GM21367 (cell line): Measurements from ENCODE around the gene SP7.
"Not testable (repeated sequence)": the region's sequence is repeated elsewhere in the genome, so short reads cannot be mapped to it uniquely, and the experiment has no call there.

Experiments
- ATAC-seq: cut with Tn5 transposase; IDR thresholded peaks from one replicate; pipeline ENCODE4 v1.9.1; 2021; ENCODE audit not compliant: unreplicated experiment

SP7 gene

DNA sequence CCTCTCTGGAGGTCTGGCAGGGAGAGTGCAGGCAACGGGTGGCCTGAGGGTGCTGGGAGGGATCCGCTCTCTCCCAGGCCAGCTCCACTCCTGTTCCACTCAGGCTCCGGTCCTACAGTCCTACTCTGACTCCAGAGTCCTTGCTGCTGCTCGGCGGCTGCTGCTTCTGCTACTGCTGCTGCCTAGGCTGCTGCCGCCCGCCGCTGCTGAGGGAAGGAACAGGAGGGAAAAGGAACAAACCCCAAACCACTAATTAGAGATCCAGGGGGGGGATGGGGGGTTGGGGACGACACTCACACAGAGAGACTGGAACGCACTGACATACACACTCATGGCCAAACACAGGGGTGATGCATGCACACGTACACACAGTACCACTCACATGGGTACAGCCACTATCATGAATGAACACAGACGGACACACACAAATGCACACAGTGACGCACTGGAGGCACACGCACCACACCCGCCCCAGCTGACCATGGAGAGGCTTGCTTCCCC, at the start of gene SP7:
Gene SP7, minus strand, starts transcription at position 174 of the 501 bp plus-strand sequence. CDS start 708 bp downstream, outside the sequence.
- ATAC-seq: no peak

DNA sequence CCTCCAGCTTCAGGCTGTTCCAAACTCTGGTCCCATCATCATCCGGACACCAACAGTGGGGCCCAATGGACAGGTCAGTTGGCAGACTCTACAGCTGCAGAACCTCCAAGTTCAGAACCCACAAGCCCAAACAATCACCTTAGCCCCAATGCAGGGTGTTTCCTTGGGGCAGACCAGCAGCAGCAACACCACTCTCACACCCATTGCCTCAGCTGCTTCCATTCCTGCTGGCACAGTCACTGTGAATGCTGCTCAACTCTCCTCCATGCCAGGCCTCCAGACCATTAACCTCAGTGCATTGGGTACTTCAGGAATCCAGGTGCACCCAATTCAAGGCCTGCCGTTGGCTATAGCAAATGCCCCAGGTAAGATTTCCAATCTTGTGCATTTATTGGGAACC, 47.1 kb upstream of the SP7 start:
- ATAC-seq: no peak

DNA sequence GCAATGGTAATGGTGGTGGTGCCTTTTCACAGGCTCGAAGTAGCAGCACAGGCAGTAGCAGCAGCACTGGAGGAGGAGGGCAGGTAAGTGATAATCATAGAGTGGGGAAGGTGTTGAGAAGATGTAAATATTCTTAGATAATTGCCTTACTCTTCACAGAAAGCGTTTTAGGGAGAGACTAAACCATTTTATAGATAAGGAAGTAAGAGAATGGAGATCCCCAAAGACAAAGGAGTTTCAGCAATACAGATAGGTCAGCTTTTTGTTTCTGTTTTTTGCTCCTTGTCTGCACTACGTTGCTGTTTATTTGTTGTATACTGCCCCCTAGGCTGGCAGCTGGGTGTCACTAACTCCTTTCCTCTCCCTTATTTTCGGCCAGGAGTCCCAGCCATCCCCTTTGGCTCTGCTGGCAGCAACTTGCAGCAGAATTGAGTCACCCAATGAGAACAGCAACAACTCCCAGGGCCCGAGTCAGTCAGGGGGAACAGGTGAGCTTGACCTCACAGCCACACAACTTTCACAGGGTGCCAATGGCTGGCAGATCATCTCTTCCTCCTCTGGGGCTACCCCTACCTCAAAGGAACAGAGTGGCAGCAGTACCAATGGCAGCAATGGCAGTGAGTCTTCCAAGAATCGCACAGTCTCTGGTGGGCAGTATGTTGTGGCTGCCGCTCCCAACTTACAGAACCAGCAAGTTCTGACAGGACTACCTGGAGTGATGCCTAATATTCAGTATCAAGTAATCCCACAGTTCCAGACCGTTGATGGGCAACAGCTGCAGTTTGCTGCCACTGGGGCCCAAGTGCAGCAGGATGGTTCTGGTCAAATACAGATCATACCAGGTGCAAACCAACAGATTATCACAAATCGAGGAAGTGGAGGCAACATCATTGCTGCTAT, 45.8 kb upstream of the SP7 start:
- no peak for ATAC-seq

DNA sequence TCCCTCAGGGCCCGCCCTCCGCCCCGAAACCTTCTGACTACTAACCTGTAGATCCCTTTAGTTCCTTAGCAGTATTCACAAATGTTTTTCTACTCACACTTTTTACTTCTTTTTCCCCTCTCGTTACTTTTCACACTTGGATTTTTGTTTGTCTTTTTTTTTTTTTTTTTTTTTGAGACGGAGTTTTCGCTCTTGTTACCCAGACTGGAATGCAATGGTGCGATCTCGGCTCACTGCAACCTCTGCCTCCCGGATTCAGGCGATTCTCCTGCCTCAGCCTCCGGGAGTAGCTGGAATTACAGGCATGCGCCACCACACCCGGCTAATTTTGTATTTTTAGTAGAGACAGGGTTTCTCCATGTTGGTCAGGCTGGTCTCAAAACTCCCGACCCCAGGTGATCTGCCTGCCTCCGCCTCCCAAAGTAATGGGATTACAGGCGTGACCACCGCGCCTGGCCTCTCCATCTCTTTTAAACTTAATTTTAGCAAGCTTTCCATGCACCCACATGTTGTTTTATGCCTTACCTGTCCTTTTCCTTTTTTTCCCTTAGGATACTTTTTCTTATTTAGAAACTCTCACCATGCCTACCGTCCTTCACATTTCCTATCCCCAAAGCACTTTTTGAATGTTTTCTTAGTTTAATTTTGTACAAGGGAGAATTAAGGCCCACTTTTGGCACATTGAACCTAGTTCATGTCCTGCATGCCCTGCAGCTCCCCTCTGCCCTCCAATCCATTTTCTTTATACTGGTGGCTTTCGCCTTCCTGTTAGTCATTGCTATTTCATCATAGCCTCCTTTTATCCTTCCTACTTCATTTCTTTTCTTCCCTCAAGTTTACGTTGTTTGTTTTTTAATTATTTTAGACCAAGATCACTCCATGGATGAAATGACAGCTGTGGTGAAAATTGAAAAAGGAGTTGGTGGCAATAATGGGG, 44.9 kb upstream of the SP7 start:
- no peak for ATAC-seq

DNA sequence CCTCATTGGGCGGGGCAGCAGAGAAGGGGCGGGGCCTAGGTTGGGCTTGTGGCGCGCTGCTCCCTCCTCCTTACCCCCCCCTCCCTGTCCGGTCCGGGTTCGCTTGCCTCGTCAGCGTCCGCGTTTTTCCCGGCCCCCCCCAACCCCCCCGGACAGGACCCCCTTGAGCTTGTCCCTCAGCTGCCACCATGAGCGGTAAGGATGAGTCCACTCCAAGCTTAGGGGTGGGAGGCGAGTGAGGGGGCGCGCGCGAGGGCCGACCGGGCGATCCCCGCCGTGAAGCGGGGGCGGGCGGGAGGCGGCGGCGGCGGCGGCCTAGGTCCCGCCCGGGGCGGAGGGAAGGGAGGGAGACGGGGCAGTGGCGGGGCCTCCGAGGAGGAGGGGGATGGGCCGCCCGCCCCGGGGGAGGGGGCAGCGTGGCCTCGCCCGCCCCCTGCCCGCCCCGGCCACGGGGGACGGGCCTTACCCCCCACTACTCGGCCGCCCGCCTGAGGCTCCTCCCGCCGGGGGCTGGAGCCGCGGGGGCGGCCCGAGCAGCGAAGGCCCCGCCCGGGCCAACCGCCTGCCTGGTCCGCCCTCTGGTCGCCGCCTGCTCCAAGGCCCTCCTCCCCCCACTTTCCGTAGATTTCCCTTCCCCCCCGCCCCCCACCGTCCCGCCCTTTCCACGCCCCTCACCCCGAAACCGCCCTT, 44.1 kb upstream of the SP7 start, which contains the start of gene SP1:
Gene SP1, plus strand, starts transcription at position 73 of the 690 bp plus-strand sequence. Its CDS starts 116 bp downstream, at position 189.
- peak; percentile 25 for ATAC-seq

DNA sequence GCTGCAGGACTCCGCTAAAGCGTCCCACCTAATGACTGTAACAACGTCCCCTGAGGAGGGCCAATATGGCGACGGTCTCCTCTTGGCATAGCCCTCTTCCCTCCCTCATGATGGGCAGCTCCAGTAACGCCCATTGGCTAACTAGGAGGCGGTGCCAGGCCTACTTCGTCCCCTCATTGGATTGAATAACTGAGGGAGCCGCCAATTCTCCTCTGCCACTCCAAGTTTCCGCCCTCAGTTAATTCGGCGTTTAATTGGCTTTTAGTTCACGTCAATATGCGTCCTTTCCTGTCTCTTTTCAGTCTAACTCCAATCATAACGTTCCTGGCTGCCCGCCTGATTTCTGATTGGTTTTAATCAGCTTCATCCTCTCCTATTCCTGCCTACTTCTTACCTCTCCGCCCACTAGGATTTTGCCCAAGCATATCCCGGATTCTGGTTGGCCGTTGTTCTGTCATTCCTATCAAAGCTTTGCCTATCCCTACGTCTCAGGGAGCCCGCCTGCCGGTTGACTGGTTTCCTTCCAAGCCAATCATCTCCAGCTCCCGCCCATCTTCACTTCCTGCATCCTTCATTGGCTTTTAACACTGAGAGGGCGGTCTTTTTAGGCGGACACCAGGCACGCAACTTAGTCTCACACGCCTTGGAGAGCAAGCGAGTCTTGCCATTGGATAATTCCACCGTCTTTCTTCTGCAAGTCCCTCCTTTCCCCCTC, 43.4 kb upstream of the SP7 start:
- peak; percentile 64 for ATAC-seq

DNA sequence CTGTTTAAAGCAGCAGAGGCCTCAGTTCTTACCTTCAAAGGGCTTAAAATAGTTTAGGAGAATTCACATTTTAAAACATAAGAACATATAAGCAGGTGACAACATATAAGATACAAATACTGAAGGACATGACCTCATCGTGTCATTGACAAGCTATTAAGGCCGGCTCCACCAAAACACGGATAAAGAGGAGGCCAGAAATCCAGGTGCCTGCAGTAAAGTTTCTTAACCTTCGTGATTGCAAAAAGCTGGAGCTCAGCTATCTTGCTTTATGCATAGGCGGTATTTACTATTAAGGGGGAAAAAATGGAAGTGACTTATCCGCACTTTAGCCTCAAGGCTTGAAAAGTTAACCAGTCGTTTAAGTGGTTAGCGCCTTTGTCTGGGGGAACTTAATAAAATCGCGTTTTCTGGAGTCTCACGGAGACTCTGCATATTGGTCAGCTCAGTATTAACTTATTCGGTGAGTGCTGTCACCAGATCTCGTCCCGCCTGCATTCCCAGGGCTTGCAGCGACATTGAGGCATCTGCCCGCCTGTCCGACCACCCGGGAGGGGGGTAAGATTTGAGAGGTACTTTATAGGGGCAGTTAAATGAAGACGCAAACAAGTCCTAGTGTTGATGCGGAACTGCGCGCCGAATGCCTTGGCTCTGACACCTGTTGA, 42.7 kb upstream of the SP7 start:
- ATAC-seq: no peak

DNA sequence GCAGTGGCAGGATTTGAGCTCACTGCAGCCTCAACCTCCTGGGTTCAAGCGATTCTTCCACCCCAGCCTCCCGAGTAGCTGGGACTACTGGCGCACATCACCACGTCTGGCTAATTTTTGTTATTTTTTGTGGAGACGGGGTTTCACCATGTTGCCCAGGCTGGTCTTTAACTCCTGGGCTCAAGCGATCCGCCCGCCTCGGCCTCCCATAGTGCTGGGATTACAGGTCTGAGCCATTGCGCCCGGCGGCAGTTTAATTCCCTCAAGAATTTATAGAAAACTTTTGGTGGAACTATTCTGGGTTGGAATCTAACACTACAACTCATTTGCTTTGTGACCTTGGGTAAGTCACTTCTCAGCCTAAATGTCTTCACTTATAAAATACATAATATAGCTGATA, 42.1 kb upstream of the SP7 start:
- ATAC-seq: no peak

DNA sequence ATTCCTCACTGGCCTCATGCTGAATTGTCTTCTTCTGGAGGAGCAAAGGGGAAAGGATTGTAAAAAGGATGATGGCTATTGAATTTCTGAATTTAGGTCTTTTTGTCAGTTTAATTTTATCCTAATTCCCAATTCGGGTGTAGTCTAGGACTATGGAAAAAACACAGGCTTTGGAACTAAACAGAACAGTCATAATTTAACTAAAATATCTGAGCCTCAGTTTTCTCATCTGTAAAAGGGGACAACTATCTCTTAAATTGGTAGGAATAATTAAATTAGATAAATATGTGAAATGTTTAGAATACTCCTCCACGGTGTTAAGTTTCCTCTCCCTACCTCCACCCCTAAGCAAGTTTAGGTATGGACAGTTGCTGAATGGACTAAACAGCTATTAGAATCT, 40.6 kb upstream of the SP7 start:
- no peak for ATAC-seq

DNA sequence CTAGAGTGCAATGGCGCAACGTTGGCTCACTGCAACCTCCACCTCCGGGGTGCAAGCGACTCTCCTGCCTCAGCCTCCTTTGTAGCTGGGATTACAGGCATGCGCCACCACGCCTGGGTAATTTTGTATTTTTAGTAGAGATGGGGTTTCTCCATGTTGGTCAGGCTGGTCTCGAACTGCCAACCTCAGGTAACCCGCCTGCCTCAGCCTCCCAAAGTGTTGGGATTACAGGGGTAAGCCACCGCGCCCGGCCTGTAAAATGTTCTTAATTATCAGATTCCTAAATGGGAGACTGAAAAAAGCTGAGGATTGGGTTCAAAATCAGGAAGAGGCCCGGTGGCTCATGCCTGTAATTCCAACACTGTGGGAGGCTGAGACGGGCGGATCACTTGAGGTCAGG, 38.1 kb upstream of the SP7 start:
- ATAC-seq: not testable (repeated sequence)

DNA sequence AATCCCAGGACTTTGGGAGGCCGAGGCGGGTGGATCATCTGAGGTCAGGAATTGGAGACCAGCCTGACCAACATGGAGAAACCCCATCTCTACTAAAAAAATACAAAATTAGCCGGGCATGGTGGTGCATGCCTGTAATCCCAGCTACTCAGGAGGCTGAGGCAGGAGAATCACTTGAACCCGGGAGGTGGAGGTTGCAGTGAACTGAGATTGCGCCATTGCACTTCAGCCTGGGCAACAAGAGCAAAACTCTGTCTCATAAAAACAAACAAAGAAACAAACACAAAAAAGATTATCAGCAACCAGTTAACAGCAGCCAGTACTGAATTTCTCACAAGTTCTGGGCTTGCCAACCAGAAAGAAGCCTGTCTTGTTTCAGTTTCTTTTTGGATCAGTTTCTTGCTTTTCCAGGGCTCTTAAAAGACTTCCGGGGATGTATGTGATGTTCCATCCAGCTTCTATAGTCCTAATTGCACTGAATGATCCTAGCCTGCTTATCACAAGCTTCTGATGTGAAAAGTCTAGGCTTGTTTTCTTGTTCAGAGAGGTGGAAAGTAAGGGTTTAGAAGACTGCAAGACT, 37.5 kb upstream of the SP7 start:
- ATAC-seq: not testable (repeated sequence)

DNA sequence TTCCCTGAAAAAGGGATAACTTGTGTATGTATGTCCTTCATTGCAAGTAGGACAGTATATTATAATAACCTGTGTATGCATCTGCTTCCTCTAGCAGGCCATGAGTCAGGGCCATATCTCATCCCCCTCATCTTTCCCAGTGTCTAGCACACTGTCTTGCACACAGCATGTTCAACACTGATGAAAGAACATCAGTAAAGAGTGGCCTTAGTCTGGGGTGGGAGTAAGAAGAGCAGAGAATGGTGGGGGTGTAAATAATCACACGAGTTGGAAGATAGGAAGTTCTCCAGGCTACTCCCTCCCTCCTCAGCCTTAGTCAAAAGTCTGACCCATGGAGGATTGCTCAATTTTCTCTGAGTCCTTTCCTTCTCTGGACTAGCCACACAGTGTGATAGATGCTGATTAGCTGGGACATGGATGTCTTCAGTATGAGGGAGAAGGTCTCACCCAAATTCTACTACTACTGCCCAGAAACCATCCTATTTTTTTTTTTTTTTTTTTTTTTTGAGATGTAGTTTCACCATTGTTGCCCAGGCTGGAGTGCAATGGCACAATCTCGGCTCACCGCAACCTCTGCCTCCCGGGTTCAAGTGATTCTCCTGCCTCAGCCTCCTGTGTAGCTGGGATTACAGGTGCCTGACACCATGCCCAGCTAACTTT, 29.2 kb upstream of the SP7 start:
- no peak for ATAC-seq

DNA sequence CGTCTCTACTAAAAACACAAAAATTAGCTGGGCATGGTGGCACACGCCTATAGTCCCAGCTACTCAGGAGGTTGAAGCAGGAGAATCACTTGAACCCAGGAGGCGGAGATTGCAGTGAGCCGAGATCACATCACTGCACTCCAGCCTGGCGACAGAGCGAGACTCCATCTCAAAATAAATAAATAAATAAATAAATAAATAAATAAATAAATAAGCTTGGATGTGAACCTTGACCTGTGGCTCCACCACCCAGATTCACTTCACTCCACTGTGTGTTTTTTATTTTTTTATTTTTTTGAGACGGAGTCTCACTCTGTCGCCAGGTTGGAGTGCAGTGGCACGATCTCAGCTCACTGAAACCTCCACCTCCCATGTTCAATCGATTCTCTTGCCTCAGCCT, 25.5 kb upstream of the SP7 start:
- ATAC-seq: not testable (repeated sequence)

DNA sequence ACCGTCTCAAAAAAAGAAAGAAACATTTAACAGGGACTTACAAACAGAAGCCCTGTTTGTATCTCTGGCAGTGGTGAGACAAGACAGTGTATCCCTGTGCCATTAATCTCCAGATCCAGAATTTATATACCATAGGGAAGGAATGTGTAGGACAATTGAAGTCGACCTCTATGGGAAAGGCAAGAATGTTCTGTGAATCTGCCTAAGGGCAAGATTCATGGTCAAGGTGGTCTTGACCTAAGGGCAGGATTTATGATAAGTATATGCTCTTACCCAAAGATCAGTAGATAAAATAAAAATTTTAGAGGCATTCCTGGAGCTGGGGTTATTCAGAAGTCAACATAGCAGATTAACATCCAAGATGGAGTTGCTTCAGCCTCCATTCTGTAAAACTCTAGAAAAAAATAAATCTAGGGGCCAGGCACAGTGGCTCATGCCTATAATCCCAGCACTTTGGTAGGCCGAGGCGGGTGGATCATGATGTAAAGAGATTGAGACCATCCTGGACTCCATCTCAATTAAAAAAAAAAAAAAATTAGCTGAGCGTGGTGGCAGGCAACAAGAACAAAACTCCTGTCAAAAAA, 22.8 kb upstream of the SP7 start:
- no peak for ATAC-seq

DNA sequence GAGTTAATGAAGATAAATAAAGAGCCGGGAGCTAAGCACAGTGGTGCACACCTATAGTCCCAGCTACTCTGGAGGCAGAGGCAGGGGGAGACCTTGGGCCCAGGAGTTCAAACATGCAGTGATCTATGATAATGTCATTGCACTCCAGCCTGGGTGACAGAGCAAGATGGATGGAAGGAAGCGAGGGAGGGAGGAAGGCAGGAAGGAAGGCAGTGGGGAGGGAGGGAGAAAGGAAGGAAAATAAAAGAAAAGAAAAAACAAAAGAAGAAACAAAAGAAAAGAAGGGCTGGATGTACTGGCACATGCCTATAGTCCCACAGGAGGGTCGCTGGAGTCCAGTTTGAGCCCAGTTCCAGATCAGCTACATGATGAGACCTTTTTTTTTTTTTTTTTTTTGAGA, 19.0 kb upstream of the SP7 start:
- no peak for ATAC-seq

DNA sequence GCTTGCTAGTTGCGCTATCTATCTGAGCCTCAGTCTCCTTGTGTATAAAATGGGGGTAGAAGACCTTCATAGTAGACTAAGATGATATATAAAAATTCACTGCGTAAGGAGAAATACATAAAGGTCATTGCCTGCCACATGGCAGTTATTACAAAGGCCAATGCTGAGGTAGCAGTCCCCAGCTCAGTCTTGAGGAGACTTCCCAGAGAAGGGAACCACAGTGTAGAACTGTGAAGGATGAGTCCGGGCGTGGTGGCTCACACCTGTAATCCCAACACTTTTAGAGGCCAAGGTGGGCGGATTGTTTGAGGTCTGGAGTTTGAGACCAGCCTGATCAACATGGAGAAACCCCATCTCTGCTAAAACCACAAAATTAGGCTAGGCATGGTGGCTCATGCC, 17.1 kb upstream of the SP7 start:
- ATAC-seq: no peak

DNA sequence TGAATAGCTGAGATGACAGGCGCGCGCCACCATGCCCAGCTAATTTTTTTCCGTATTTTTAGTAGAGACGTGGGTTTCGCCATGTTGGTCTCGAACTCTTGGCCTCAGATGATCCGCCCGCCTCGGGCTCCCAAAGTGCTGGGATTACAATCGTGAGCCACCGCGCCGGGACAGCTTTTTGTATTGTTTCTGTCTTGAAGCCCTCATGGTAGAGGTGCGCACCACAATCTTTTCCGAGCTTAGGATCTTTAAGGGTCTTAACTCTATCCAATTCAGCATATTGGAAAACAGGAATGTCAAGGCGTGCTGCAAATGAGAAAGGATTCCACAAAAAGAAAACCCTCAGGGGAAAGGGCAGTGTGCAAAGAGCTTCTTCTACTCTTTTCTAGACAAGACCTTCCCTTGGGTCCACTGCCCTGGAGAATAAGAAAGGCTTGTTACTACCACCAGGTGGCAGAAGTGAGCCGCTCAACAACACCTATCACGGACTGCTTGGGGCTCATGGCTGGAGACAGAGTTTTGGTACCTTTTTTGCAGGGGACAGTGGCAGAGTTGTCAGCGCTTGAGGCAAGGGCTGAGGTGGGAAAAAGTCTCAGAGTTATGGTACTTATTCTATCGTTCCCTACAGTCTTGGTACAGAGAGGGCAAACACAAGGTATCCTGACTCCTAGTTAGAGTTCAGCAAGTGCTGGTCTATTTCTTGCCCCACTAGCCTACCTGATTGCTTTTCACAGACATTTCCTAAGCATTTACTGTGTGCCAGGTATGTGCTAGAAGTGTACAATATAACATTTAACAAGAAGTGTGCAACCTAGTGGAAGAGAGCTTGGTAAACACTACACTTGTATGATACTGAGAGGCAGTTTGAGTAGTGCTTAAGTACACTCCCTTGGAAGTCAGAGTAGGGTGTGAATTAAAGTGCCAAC, 16.4 kb upstream of the SP7 start:
- peak; percentile 79 for ATAC-seq
